GM04503 (cell line): ENCODE measurements around the gene TMEM89.
A peak's percentile ranks its signal among the peaks of the same experiment; 100 is the strongest.

ENCODE experiments used
- DNase-seq: peaks from one replicate; pipeline ENCODE4 v3.0.0-alpha.2; 2012; ENCODE audit warnings: low read depth

The TMEM89 gene

GRCh38 chr3:48642605-48643004 is 21.0 kb upstream of the TMEM89 start:
- DNase-seq, result no peak

GRCh38 chr3:48641396-48641795 is 19.8 kb upstream of the TMEM89 start:
- no peak for DNase-seq

DNA sequence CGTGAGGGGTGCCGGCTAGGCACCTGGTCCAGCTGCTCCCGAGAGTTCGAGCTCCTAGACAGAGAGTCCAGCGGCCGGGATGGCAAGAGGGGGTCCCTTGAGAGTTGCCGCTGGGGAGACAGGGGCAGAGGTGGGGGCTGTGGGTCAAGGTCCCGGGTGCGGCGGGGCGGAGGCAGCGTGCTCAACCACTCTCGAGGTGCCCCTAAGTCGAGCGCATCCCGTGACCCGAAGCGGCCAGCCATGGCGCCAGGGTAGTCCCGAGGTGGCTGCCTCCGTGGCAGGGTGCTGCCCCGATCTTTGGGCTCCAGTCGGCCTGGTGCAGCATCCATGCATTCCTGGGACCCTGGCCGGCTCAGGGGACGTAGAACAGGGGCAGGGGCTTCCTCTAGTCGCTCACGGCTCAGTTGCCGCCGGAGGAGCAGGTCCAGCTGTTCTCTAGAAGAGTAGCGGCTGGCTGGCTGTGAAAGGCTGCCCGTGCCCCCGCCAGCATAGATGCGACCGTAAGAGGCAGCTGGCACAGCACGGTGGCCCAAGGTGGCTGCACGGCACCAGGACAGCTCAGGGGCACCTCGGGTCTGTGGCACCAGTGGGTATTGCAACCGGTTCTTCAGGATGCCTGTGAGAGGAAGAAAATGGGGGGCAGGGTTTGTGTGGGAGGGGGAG is 18.5 kb upstream of the TMEM89 start:
- DNase-seq, result no peak

DNA sequence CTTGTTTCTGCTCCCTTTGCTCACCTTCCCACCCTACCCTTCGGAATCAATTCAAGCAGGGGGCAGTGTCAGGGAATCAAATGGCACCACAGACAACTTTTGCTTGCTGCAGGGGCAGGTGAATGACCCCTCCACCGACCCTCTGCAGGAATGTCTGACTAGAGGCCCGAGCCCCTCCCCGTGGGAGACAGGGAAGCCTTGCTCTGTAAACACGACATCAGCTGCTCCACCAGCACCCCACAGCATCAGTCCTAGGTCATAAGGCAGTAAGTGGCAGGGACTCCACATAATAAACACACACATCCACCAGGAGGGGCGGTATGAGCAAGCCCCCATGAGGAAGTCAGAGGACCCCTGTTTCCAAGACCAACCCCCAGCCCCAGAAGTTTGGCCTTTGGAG is 15.7 kb upstream of the TMEM89 start:
- no peak for DNase-seq

DNA sequence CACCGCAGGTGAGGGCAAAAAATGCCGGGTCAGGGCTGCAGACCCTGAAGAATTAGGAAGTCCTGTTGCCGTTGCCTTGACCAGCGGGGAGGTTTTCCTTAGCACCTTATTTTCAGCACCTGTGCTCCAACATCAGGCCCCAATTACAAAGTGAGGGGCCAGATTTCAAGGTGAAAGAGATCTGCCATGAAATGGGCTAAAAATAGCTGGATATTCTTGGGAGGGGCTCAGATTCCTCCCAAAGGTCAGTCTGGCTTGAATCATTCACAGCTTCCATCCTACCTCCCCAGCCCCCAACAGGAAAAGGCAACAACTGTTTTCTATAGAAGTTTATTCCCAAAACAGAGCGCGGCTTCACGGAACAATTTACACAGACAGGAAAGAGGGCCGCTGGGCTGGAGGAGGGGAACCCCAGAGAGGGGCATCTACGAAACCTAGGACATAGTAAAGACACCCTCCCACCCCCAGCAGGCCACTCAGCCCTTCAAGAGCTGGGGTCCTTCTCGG is 14.6 kb upstream of the TMEM89 start:
- DNase-seq, result no peak

- peak; percentile 77 for DNase-seq
These were observed 13.9 kb upstream of the TMEM89 start, which contains the start of gene SLC26A6 for GRCh38 chr3:48635222-48636021. TSS of gene SLC26A6 (minus strand) at chr3:48635461. CDS start at chr3:48635393, 68 bp downstream.

DNA sequence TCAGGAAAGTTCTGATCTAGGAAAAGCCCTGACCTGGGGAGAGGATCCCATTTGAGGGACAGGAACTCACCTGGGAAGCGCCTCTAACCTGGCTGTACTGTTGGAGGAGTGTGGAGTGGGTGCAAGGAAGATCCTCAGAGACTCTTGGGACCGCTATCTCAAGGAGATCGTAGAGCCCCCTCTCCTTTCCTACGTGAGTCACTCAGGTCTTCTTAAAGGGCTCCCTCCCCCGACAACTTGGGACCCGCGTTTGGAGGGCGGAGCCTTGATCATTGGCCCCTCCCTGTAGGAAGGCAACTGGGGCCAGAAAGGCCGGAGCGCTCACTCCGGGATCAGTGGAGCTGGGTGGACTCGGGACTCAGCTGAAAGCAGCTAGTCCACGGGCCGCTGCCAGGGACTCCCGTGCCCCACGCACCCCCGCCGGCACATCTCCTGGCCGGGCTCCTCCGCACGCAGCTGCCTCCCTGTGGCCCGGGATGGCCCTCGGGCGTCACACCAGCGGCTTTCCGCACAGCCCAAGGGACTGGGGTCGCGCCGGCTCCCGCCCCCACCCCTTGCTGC is 13.2 kb upstream of the TMEM89 start:
- no peak for DNase-seq

- DNase-seq, result no peak
These were observed 12.2 kb upstream of the TMEM89 start for GRCh38 chr3:48633743-48634142.

GRCh38 chr3:48633256-48633655 is 11.7 kb upstream of the TMEM89 start:
- DNase-seq, result no peak

GRCh38 chr3:48631516-48632448 is 10.2 kb upstream of the TMEM89 start:
- no peak for DNase-seq

DNA sequence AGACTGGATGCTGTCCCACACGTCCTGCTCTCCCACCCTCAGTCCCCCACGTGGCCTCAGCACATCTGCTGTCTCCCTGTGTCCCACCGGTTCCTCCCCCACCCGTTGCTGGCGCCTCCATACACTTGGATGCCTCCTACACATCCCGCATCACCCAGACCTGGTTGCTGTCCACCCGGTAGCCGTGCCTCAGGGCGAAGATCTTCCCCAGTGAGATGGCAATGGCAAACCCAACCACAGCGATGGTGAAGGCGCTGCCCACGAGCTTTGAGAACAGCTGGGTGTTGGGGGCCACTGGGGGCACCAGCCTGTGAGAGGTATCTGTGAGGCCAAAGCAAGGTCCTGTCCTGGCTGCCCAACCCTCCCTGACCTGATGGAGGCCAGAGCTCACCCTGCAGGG is 9.3 kb upstream of the TMEM89 start:
- no peak for DNase-seq

GRCh38 chr3:48630407-48630806 is 8.8 kb upstream of the TMEM89 start:
- no peak for DNase-seq

DNA sequence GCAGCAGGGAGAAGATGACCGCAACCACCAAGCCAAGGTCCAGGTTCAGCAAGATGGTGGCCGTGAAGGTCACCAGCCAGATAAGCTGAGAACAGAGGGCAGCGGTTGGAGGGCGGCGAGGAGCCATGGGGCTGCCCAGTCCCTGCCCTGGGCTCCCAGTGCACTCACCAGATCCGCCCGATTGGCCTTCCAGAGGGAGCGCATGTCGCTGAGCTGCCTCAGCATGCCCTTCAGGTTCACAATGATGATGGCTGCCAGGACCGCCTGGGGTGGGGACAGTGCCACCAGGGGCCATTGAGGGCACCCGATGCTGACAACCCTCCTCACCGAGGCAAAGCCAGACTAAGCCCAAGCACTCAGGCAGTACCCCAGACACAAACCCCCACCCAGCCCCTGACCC is 8.3 kb upstream of the TMEM89 start:
- no peak for DNase-seq

- no peak for DNase-seq
These were observed 6.9 kb upstream of the TMEM89 start for GRCh38 chr3:48628277-48629017.

- DNase-seq, result no peak
These were observed 4.0 kb upstream of the TMEM89 start for GRCh38 chr3:48625600-48625999.

GRCh38 chr3:48624767-48625166 is 3.2 kb upstream of the TMEM89 start:
- no peak for DNase-seq

- no peak for DNase-seq
These were observed 2.4 kb upstream of the TMEM89 start for GRCh38 chr3:48623851-48624547.

DNA sequence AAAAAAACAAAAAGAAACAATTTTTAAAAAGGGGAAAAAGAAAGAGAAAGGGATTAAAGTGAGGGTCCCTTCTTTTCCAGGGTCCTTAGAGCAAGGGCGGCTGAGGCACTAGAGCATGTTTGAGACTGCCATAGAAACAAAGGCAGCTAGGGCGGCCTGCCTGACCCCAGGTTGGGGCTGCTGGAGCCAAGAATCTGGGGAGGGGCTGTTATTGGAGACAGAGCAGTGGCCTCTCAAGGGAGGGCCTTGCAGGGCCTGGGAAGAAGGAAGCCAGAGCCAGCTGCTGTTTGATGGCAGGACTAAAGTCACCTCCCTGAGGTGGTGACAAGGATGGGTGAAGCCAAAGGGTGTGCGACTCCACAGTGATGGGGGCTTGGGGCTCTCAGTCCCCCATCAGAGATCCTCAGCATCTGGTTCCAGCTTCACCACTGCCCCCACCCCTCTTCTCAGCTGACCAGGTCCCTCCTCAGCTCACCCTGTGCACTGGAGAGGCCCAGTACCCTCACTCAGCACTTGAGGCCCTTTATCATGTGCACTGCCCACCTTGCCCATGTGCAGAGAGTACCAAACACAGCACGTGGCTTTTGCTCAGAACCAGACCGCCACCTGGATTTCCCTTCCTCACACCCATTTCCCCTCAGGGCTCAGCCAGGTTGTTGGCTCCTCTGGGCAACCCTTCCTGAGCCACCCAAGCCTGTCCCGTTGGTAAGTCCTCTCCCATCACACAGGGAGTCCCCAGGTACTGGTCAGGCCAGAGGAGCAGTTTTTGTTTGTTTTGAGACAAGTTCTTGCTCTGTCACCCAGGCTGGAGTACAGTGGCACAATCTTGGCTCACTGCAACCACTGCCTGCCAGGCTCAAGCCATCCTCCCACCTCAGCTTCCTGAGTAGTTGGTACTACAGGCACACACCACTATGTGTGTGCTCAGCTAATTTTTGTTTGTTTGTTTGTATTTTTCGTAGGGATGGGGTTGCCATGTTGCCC is 1.7 kb downstream of the TMEM89 start:
- no peak for DNase-seq

- no peak for DNase-seq
These were observed 4.0 kb downstream of the TMEM89 start for GRCh38 chr3:48617559-48617958.
